Calu3 (cell line): ENCODE measurements around the gene FPR1. TPM values are rescaled to one million over a fixed set of nuclear protein-coding genes. Genes with fewer than 3 reads are reported as not detected.

Experiments
- BruUV-seq: library from RNA; stranded (reverse); fragments of 400-500 nt; replicated peaks from 2 replicates; lab custom pipeline; 2021; lab: Mats Ljungman, UMichigan
- CTCF ChIA-PET: fragments of 300-600 bp; sonication (Branson Sonifier 250); formaldehyde crosslinking; loops from one replicate; lab custom pipeline; 2022; ENCODE audit warnings: antibody characterized with exemption; lab: Charles Lee
- DNase-seq: peaks from one replicate; pipeline ENCODE4 v3.0.0; 2022
- H3K27ac Mint-ChIP-seq: one replicate; pipeline ENCODE4 v1.8.0; 2022; ENCODE audit warnings: mixed read lengths; ENCODE audit not compliant: unreplicated experiment
- H3K27me3 Mint-ChIP-seq: one replicate; pipeline ENCODE4 v1.8.0; 2022; ENCODE audit warnings: mixed read lengths; ENCODE audit not compliant: unreplicated experiment
- H3K36me3 Mint-ChIP-seq: one replicate; pipeline ENCODE4 v1.8.0; 2022; ENCODE audit warnings: mild to moderate bottlenecking, moderate library complexity, mixed read lengths; ENCODE audit not compliant: insufficient read depth, unreplicated experiment
- H3K4me1 Mint-ChIP-seq: one replicate; pipeline ENCODE4 v1.8.0; 2022; ENCODE audit warnings: mild to moderate bottlenecking, low read depth, mixed read lengths; ENCODE audit not compliant: unreplicated experiment
- H3K4me3 Mint-ChIP-seq: one replicate; pipeline ENCODE4 v1.8.0; 2022; ENCODE audit warnings: mild to moderate bottlenecking, low read depth, moderate library complexity, mixed read lengths; ENCODE audit not compliant: unreplicated experiment
- H3K9me3 Mint-ChIP-seq: one replicate; pipeline ENCODE4 v1.8.0; 2022; ENCODE audit warnings: low read depth, mixed read lengths; ENCODE audit not compliant: unreplicated experiment
- intact Hi-C: fragments of 100-400 bp; cut with micrococcal nuclease; formaldehyde crosslinking; loops from one replicate; pipeline ENCODE4 v1.10.0; 2022; ENCODE audit not compliant: unreplicated experiment
- total RNA-seq: library from RNA; stranded (reverse); gene quantifications from 2 replicates; pipeline ENCODE4 v1.2.3, GENCODE V29; 2022
- TF ChIP-seq, protein P1 (sequence below): fragments of 200-600 bp; IDR thresholded peaks from one replicate; pipeline ENCODE4 v1.8.0; 2022; ENCODE audit warnings: antibody characterized with exemption; ENCODE audit not compliant: unreplicated experiment

The FPR1 gene
- total RNA-seq, 1 experiment from 2014 or later: not detected

DNA sequence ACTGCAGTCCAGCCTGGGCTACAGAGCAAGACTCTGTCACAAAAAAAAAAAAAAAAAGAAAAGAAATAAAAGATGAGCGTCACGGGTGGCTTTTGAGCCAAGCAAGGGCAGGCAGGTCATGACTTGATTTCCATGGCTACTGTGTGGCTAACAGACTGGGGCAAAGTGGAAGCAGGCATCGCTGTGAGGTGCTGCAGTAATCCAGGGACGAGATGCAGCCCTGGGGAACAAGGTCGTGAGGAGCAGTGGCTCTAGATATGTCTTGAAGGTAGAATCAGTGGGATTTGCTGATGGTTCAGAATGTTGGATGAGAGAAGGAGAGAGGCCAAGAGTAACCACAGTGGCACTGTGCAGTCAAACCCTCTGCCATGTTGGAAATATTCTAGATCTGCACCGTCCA lies 42.1 kb downstream of the FPR1 start:
- Mint-ChIP-seq H3K9me3 (peaks cover 5% of the 10 kb centered on the region), H3K36me3 (peaks cover 61% of the 10 kb centered on the region), H3K4me1 (peaks cover 17% of the 10 kb centered on the region), H3K27ac (no peak overlapping the region), H3K4me3 (no peak overlapping the region), H3K27me3 (peaks cover 15% of the 10 kb centered on the region)
- intact Hi-C loops: no loop called here
- no TSS peak for BruUV-seq
- DNase-seq: no peak
- TF ChIP-seq, protein P1, sequence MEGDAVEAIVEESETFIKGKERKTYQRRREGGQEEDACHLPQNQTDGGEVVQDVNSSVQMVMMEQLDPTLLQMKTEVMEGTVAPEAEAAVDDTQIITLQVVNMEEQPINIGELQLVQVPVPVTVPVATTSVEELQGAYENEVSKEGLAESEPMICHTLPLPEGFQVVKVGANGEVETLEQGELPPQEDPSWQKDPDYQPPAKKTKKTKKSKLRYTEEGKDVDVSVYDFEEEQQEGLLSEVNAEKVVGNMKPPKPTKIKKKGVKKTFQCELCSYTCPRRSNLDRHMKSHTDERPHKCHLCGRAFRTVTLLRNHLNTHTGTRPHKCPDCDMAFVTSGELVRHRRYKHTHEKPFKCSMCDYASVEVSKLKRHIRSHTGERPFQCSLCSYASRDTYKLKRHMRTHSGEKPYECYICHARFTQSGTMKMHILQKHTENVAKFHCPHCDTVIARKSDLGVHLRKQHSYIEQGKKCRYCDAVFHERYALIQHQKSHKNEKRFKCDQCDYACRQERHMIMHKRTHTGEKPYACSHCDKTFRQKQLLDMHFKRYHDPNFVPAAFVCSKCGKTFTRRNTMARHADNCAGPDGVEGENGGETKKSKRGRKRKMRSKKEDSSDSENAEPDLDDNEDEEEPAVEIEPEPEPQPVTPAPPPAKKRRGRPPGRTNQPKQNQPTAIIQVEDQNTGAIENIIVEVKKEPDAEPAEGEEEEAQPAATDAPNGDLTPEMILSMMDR: no peak
- CTCF ChIA-PET: interaction anchor here (0.8 kb wide), 1 partner anchor 9 kb away, joined by 3 read pairs; no protein-coding TSS in a partner anchor

DNA sequence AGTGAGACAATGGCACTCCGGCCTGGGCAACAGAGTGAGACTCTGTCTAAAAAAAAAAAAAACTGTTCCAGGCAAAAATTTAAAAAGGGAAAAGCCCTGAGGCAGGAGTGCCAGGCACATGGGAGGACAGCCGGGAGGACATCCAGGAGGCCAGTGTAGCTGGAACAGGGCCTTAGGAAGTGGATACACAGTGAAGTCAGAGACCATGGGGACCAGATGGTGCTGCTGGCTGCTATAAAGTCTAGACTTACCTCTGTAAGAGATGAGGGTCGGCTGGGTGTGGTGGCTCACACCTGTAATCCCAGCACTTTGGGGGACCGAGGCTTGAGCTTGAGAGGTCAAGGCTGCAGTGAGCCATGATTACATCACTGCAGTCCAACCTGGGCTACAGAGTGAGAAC lies 42.9 kb downstream of the FPR1 start:
- BruUV-seq: no TSS peak
- H3K36me3 Mint-ChIP-seq: peaks cover 67% of the 10 kb centered on the region
- no peak for DNase-seq
- CTCF ChIA-PET: interaction anchor here (0.7 to 0.8 kb wide), 2 partner anchors 9 to 69 kb away, joined by 3 to 4 read pairs; no protein-coding TSS in a partner anchor
- TF ChIP-seq, protein P1: no peak
- H3K27ac Mint-ChIP-seq: peak overlapping the region; percentile 19
- peaks cover 14% of the 10 kb centered on the region for H3K27me3 Mint-ChIP-seq
- H3K4me3 Mint-ChIP-seq: no peak overlapping the region
- peaks cover 17% of the 10 kb centered on the region for H3K4me1 Mint-ChIP-seq
- H3K9me3 Mint-ChIP-seq: peaks cover 5% of the 10 kb centered on the region
- intact Hi-C loops: no loop called here

DNA sequence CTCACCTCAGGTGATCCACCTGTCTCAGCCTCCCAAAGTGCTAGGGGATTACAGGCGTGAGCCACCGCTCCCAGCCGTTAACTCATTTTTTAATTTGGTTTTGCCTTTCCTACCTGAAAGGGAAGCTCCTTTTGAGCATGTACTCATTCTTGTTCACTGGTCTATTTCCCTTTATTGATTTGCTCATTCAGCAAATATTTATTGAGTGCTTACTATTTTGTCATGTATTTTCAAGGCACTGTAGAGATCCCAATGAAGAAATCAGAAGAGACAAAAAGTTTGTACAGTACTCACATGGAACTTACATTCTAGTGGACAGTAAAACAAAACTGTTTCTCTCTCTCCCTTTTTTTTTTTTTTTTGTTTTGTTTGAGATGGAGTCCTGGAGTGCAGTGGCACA lies 44.8 kb downstream of the FPR1 start:
- H3K4me1 Mint-ChIP-seq: peaks cover 27% of the 10 kb centered on the region
- H3K9me3 Mint-ChIP-seq: peaks cover 5% of the 10 kb centered on the region
- CTCF ChIA-PET: interaction anchor here (0.6 kb wide), 1 partner anchor 46 kb away, joined by 3 read pairs; no protein-coding TSS in a partner anchor
- intact Hi-C loops: no loop called here
- H3K4me3 Mint-ChIP-seq: peak overlapping the region; percentile 8
- no peak for DNase-seq
- no peak overlapping the region for H3K27ac Mint-ChIP-seq
- BruUV-seq: no TSS peak
- TF ChIP-seq, protein P1: no peak
- H3K27me3 Mint-ChIP-seq: peaks cover 14% of the 10 kb centered on the region
- H3K36me3 Mint-ChIP-seq: peaks cover 83% of the 10 kb centered on the region

DNA sequence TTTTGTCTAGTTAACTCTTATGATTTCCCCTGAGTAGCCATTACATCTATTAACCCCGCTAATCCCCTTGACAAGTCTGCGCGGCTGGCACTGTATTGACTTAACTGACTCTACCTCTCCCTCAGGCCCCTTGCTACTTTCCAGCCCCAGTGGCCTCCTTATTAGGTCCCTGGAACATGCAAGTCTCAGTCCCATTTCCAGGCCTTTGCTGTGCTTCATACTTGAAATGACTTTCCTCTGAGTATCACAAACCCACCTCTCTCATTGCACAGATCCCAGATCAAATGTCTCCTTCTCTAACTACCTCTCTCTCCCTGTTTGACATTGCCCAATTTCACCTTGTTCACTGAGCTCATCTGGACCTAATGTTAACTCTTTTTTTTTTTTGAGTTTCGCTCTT lies 45.4 kb downstream of the FPR1 start:
- DNase-seq: no peak
- intact Hi-C loops: no loop called here
- CTCF ChIA-PET: interaction anchor here (0.6 kb wide), 1 partner anchor 46 kb away, joined by 3 read pairs; no protein-coding TSS in a partner anchor
- Mint-ChIP-seq H3K27ac (peak overlapping the region; percentile 77), H3K4me3 (peak overlapping the region; percentile 8), H3K27me3 (peaks cover 14% of the 10 kb centered on the region), H3K36me3 (peaks cover 84% of the 10 kb centered on the region), H3K9me3 (peaks cover 5% of the 10 kb centered on the region), H3K4me1 (peaks cover 27% of the 10 kb centered on the region)
- TF ChIP-seq, protein P1: no peak
- BruUV-seq: no TSS peak
